HepG2 (cell line): Measurements from ENCODE around the gene NPHS1. TPM values are rescaled to one million over a fixed set of nuclear protein-coding genes. Genes with fewer than 3 reads are reported as not detected.
A peak's percentile ranks its signal among the peaks of the same experiment; 100 is the strongest.

Experiments used
- ATAC-seq: fragments of 200-7000 bp; cut with Tn5 transposase; 3 replicates; pipeline ENCODE4 v1.9.1; 2020; ENCODE audit warnings: mild to moderate bottlenecking, moderate library complexity
- BruUV-seq: library from RNA; stranded (reverse); fragments of 400-500 nt; replicated peaks from 2 replicates; lab custom pipeline; 2021; lab: Mats Ljungman, UMichigan
- CTCF ChIA-PET: fragments of 300-600 bp; formaldehyde crosslinking; extraction: SDS; loops from one replicate; lab custom pipeline; 2021; ENCODE audit warnings: low total read pairs, inconsistent platforms, low intra/inter-chr PET ratio; lab: Yijun Ruan, JAX
- POLR2A ChIA-PET: fragments of 350-600 bp; sonication (Branson Sonifier 250); formaldehyde crosslinking; loops from one replicate; lab custom pipeline; 2020; ENCODE audit warnings: antibody characterized with exemption, inconsistent platforms; lab: Yijun Ruan, JAX
- DNase-seq: peaks from one replicate; pipeline ENCODE4 v3.0.0-alpha.2; 2015; ENCODE audit warnings: low spot score
- FAIRE-seq: peaks from 3 replicates; lab custom pipeline; 2011; peaks lifted over from hg19 to GRCh38; lab: Jason Lieb, UNC
- H2AFZ ChIP-seq: one replicate; pipeline ENCODE4 v1.6.1; 2011; ENCODE audit warnings: low read length, inconsistent platforms
- H3K27ac ChIP-seq: fragments of 300-600 bp; 3 replicates; pipeline ENCODE4 v1.8.0; 2011; ENCODE audit warnings: mixed run types, mild to moderate bottlenecking, mixed read lengths, low read length, inconsistent platforms; ENCODE audit not compliant: insufficient read depth; ENCODE audit errors: extremely low read length
- H3K27me3 ChIP-seq, 2 experiments: fragments of 200-600 bp in 1 of 2; 2 replicates in 1 of 2; 3 replicates in 1 of 2; pipeline versions ENCODE4 v1.6.0 to v1.8.0; 2011; ENCODE audit warnings: low read length in 2 of 2, mild to moderate bottlenecking in 2 of 2, moderate library complexity in 2 of 2, inconsistent platforms in 1 of 2; ENCODE audit not compliant: insufficient read depth in 2 of 2, control insufficient read depth in 1 of 2
- H3K36me3 ChIP-seq, 2 experiments: fragments of 200-600 bp in 1 of 2; replicated peaks in 1 of 2; 2 replicates in 1 of 2; 3 replicates in 1 of 2; pipeline versions ENCODE4 v1.5.1 to v1.8.0; 2011; ENCODE audit warnings: low read length in 2 of 2, inconsistent platforms in 1 of 2; ENCODE audit not compliant: insufficient read depth in 2 of 2, control insufficient read depth in 1 of 2
- H3K4me1 ChIP-seq: 2 replicates; pipeline ENCODE4 v1.5.1; 2012; ENCODE audit warnings: low read length, inconsistent platforms; ENCODE audit not compliant: insufficient read depth
- H3K4me2 ChIP-seq: 2 replicates; pipeline ENCODE4 v1.6.0; 2011; ENCODE audit warnings: low read depth, low read length, inconsistent platforms
- H3K4me3 ChIP-seq, 3 experiments: fragments of 200-600 bp in 1 of 3; sonication (generic), shearing (Covaris generic) in 1 of 3; replicated peaks in 1 of 3; 2 replicates each; pipeline ENCODE4 v1.5.1; 2011 to 2016; ENCODE audit warnings: low read length in 3 of 3, inconsistent platforms in 2 of 3, low read depth in 2 of 3, mild to moderate bottlenecking in 2 of 3, control low read depth in 1 of 3, mixed read lengths in 1 of 3; ENCODE audit not compliant: insufficient read depth in 1 of 3
- H3K79me2 ChIP-seq: one replicate; pipeline ENCODE4 v1.6.1; 2011; ENCODE audit warnings: low read length, inconsistent platforms; ENCODE audit not compliant: insufficient read depth
- H3K9ac ChIP-seq: 2 replicates; pipeline ENCODE4 v1.6.0; 2011; ENCODE audit warnings: mild to moderate bottlenecking, low read depth, low read length, inconsistent platforms; ENCODE audit not compliant: insufficient read depth
- H3K9me3 ChIP-seq: 2 replicates; pipeline ENCODE4 v1.5.1; 2012; ENCODE audit warnings: mild to moderate bottlenecking, low read length
- H4K20me1 ChIP-seq: 2 replicates; pipeline ENCODE4 v1.6.0; 2011; ENCODE audit warnings: inconsistent platforms, mild to moderate bottlenecking, low read length, moderate library complexity; ENCODE audit not compliant: insufficient read depth
- ETV6 ChIP-seq: sonication (generic); formaldehyde crosslinking; conservative IDR thresholded peaks from 2 replicates; pipeline ENCODE4 v1.4.0; 2020; ENCODE audit warnings: missing genetic modification reagents
- GABPA ChIP-seq, 2 experiments: IDR thresholded peaks; 2 replicates each; pipeline ENCODE4 v1.6.1; 2011 to 2016; ENCODE audit warnings: low read depth in 2 of 2, low read length in 1 of 2, missing biosample characterization in 1 of 2, missing genetic modification characterization in 1 of 2
- MAFG ChIP-seq: sonication (generic); formaldehyde crosslinking; IDR thresholded peaks from 2 replicates; pipeline ENCODE4 v1.5.1; 2020; ENCODE audit warnings: mild to moderate bottlenecking, missing genetic modification reagents
- MXD3 ChIP-seq: IDR thresholded peaks from 2 replicates; pipeline ENCODE4 v1.6.1; 2016; ENCODE audit warnings: mild to moderate bottlenecking, missing biosample characterization, missing genetic modification reagents
- MYC ChIP-seq: sonication (generic); formaldehyde crosslinking; IDR thresholded peaks from 2 replicates; pipeline ENCODE4 v1.9.0; 2021; ENCODE audit warnings: missing genetic modification reagents, borderline replicate concordance
- NR0B2 ChIP-seq: sonication (generic); formaldehyde crosslinking; IDR thresholded peaks from 2 replicates; pipeline ENCODE4 v1.4.0; 2020; ENCODE audit warnings: mild to moderate bottlenecking, missing genetic modification reagents
- NRL ChIP-seq: sonication (generic); formaldehyde crosslinking; IDR thresholded peaks from 2 replicates; pipeline ENCODE4 v1.5.0; 2020; ENCODE audit warnings: missing genetic modification reagents, mild to moderate bottlenecking, moderate library complexity, borderline replicate concordance
- PTBP1 ChIP-seq: fragments of 200-400 bp; formaldehyde crosslinking; IDR thresholded peaks from 2 replicates; pipeline ENCODE4 v1.6.1; 2018; ENCODE audit warnings: low read length, low read depth; ENCODE audit not compliant: poor library complexity, severe bottlenecking
- STAG1 ChIP-seq: sonication (generic); formaldehyde crosslinking; IDR thresholded peaks from 2 replicates; pipeline ENCODE4 v1.4.0; 2020; ENCODE audit warnings: missing genetic modification reagents
- ZFP36L1 ChIP-seq: sonication (generic); formaldehyde crosslinking; IDR thresholded peaks from 2 replicates; pipeline ENCODE4 v1.8.0; 2022; ENCODE audit warnings: mild to moderate bottlenecking, missing genetic modification reagents, moderate library complexity
- ZFP36L2 ChIP-seq: sonication (generic); formaldehyde crosslinking; IDR thresholded peaks from 2 replicates; pipeline ENCODE4 v1.4.0; 2020; ENCODE audit warnings: missing genetic modification reagents
- ZNF17 ChIP-seq: sonication (generic); formaldehyde crosslinking; IDR thresholded peaks from 2 replicates; pipeline ENCODE4 v1.5.0; 2020; ENCODE audit warnings: mild to moderate bottlenecking, missing genetic modification reagents
- ZNF230 ChIP-seq: sonication (generic); formaldehyde crosslinking; IDR thresholded peaks from 2 replicates; pipeline ENCODE4 v1.4.0; 2020; ENCODE audit warnings: mild to moderate bottlenecking, missing genetic modification reagents
- ZNF543 ChIP-seq: sonication (generic); formaldehyde crosslinking; IDR thresholded peaks from 2 replicates; pipeline ENCODE4 v1.4.0; 2020; ENCODE audit warnings: mild to moderate bottlenecking, missing genetic modification reagents
- ZNF782 ChIP-seq: sonication (generic); formaldehyde crosslinking; IDR thresholded peaks from 2 replicates; pipeline ENCODE4 v1.4.0; 2020; ENCODE audit warnings: missing genetic modification reagents, mild to moderate bottlenecking, borderline replicate concordance
- WGBS: methylation state at CpG from one replicate; pipeline ENCODE4 v1.1.6; 2017; ENCODE audit warnings: low lambda C conversion rate; 5-methylcytosine and 5-hydroxymethylcytosine counted together
- in situ Hi-C: cut with HindIII; loops from 2 replicates; pipeline ENCODE4 v1.10.0; 2017; ENCODE audit warnings: low pct_unique_long_range_greater_than_20kb; ENCODE audit not compliant: extremely low pct_ligation_motif_present
- intact Hi-C: fragments of 100-400 bp; cut with micrococcal nuclease; formaldehyde crosslinking; loops from one replicate; pipeline ENCODE4 v1.10.0; 2022; ENCODE audit not compliant: unreplicated experiment
- polyA plus RNA-seq, 8 experiments: library from polyadenylated mRNA; depleted of rRNA in 3 of 8; stranded (reverse) in 7 of 8; unstranded in 1 of 8; fragments of >200 nt; fragmentation: Illumina TruSeq in 4 of 8; extraction: Trizol in 4 of 8; gene quantifications; 2 replicates each; pipeline versions ENCODE4 v1.2.1 to v1.2.3, GENCODE V29; 2011 to 2016; ENCODE audit warnings: low read depth in 4 of 8, missing spikeins in 1 of 8, mixed read lengths in 1 of 8; ENCODE audit not compliant: insufficient read depth in 1 of 8
- total RNA-seq, 5 experiments: library from RNA; depleted of rRNA; stranded (reverse); fragments of >200 nt; fragmentation: Illumina TruSeq; extraction: Trizol; gene quantifications; 2 replicates each; pipeline ENCODE4 v1.2.3, GENCODE V29; 2016; ENCODE audit warnings: low read depth in 1 of 5
- TF ChIP-seq, protein P1 (sequence below): sonication (generic); formaldehyde crosslinking; IDR thresholded peaks from 2 replicates; pipeline ENCODE4 v1.5.0; 2020; ENCODE audit warnings: missing genetic modification reagents

The NPHS1 gene
- total and polyA plus RNA-seq, 2 of the 13 experiments (the other 11 are each of a cell fraction or from before 2014, with no cell fraction given) = not detected

- TF ChIP-seq ZNF782 (CRISPR knock-in tag) (0 out of 2 replicates have a peak, but pooled peaks have one; percentile 67), NRL (CRISPR knock-in tag) (peak; percentile 73), GABPA (IDR thresholded peaks at IDR 0.05; ENCODE audit: low read depth, low read length) (no peak), GABPA (CRISPR knock-in tag; IDR thresholded peaks at IDR 0.05; ENCODE audit: low read depth) (no peak), ZFP36L1 (CRISPR knock-in tag) (no peak), ZNF543 (CRISPR knock-in tag) (0 out of 2 replicates have a peak, but pooled peaks have one; percentile 42), MYC (CRISPR knock-in tag) (peak; percentile 70; the same call in 1 of the 2 replicates), MAFG (CRISPR knock-in tag) (no peak), ZNF230 (CRISPR knock-in tag) (peak; percentile 72; the same call in 1 of the 2 replicates)
- TF ChIP-seq, protein P1, sequence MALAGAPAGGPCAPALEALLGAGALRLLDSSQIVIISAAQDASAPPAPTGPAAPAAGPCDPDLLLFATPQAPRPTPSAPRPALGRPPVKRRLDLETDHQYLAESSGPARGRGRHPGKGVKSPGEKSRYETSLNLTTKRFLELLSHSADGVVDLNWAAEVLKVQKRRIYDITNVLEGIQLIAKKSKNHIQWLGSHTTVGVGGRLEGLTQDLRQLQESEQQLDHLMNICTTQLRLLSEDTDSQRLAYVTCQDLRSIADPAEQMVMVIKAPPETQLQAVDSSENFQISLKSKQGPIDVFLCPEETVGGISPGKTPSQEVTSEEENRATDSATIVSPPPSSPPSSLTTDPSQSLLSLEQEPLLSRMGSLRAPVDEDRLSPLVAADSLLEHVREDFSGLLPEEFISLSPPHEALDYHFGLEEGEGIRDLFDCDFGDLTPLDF (CRISPR knock-in tag) = no peak
- TF ChIP-seq, all 625 proteins: peak for 373
Observed at GRCh38 chr19:35828692-35829301, 23.5 kb downstream of the NPHS1 start (continued).

- CTCF ChIA-PET = no interaction called here
- Histone ChIP-seq H3K4me2 (no peak overlapping the region), H4K20me1 (no peaks in the 10 kb centered on the region), H3K4me1 (peaks cover 9% of the 10 kb centered on the region), H3K27ac (no peak overlapping the region), H3K79me2 (no peaks in the 10 kb centered on the region), H3K9me3 (no peaks in the 10 kb centered on the region), H3K27me3 (no peaks in the 10 kb centered on the region; a peak in 1 of 5 replicates), H3K9ac (no peak overlapping the region), H2AFZ (no peak overlapping the region), H3K4me3 (no peak overlapping the region), H3K36me3 (no peaks in the 10 kb centered on the region)
- no TSS peak for BruUV-seq
- DNase-seq (no peak), ATAC-seq (no peak), FAIRE-seq (no peak)
- WGBS = 40% methylated on average over 5 of the region's 5 CpGs
- TF ChIP-seq PTBP1 (no peak), NR0B2 (no peak), ZFP36L2 (CRISPR knock-in tag) (no peak), STAG1 (CRISPR knock-in tag) (no peak), ETV6 (CRISPR knock-in tag) (no peak), ZNF17 (CRISPR knock-in tag) (no peak), MXD3 (CRISPR knock-in tag) (no peak)
- intact Hi-C loops (no loop called here), in situ Hi-C loops (no loop called here)
- POLR2A ChIA-PET = no interaction called here
Observed at GRCh38 chr19:35824150-35824549, 28.2 kb downstream of the NPHS1 start.
